ENCODE data around the gene TMEM178B.

The TMEM178B gene

DNA sequence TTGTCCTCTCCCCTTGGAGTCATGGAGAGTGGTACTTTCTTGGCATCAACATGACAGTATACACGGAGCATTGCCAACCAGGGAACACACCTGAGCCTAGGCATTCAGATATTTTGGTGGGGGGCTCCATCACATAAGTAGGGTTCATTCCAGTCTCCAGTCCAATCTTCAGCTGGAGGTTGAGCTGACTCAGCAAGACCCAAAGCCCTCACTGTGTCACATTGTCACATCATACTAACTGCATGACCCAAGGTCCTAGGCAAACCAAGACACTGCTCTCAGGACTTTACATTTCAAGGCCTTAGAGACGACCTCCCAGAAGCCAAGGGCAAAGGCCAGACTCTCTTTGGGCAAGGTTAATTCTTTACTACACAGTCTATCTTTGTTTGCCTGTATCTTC lies 190.1 kb downstream of the TMEM178B start:
- DNase-seq (ENCODE audit: low spot score): no peak

DNA sequence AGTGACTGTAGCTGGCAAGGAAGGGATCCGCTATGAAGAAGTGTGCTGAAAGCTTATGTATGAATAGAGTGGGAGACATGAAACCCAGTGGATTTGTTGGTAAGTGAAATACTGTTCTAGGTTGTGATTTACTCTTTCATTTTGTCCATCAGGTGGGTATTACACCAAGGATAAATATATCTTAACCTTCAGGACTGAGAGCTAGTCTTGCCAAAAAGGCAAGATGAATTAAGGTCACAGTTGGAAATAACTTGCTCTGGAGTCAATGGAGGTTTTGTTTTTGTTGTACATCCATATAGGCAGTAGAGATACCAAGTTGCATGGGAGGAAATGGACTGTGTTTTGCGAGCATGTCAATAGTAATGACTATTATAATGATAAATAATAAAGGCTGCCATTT lies 190.6 kb downstream of the TMEM178B start:
- no peak for DNase-seq (ENCODE audit: low spot score)

DNA sequence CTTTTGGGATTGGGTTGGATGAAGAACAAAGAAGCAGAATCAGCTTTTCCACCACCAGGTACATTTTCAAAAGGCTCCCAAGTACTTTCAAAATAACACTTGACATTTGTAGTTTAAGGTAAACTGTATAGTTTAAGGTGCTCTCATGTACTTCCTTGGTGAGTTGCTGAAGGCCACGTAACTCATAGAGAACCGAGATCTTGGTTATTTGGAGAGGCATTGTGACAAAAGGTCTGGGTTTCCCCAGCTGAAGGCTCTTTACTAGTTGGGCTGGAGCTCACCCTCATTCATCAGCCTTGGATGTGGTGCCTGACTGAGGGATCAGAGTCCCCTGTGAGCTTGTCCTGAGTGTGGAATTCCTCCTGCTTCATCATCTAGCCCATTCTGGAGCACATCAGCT lies 191.8 kb downstream of the TMEM178B start:
- no peak for DNase-seq (ENCODE audit: low spot score)

GRCh38 chr7:141268614-141269013 lies 194.8 kb downstream of the TMEM178B start:
- no peak for DNase-seq (ENCODE audit: low spot score)

GRCh38 chr7:141271451-141271850 lies 197.6 kb downstream of the TMEM178B start:
- no peak for DNase-seq (ENCODE audit: low spot score)

DNA sequence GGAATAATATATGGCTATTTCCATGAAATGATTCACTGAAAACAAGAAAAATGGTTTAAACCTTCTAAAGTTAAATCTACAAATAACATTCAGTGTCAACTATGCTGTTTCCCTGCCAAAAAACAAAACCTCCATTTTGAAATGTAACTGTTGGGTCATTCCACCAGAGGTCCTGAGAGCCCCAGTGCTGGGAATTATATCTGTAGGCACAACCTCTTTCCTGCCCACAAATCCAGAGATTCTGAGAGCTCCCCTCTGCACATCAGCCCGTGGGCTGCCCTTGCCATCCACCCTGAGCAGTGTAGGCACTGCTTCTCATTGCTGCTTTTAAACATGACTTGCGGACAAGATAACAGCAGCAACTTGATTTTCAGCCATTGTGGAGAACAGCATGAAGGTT lies 198.6 kb downstream of the TMEM178B start:
- no peak for DNase-seq (ENCODE audit: low spot score)

DNA sequence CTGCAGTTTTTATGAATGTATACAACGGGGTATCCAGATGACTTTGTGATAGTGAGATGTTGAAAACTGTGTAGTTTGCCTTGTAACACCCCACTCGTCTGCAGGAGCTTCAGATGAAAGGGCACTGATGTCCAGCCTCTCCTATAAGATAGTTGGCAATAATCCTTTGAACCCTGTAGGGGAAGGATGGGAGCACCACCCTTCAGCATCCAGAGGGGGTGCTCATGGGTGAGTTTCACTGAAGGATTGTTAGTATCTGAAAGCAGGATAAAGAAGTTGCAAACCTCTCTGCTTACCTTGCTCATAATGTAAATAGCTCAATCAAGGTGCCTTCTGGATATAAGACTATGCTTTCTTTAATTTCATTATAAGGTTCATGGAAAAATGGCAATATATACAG lies 201.5 kb downstream of the TMEM178B start:
- DNase-seq (ENCODE audit: low spot score): no peak

DNA sequence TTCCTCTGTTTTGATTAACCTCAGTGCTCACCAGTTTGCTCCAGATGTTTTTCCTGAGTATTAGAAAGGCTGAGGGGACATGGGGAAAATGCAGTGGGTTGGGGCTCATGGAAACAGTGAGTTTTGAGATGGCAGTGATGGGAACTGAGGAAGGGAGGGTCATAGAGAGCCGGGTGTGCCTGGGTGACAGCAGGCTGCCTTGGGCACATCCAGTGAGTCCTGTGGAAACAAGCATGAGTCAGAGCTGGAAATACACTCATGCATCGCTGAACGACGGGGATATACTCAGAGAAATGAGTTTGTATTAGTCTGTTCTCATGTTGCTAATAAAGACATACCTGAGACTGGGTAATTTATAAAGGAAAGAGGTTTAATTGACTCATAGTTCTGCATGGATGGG lies 202.2 kb downstream of the TMEM178B start:
- DNase-seq (ENCODE audit: low spot score): no peak

GRCh38 chr7:141280100-141280499 lies 206.2 kb downstream of the TMEM178B start:
- no peak for DNase-seq (ENCODE audit: low spot score)

GRCh38 chr7:141281311-141281710 lies 207.4 kb downstream of the TMEM178B start:
- DNase-seq (ENCODE audit: low spot score): no peak

GRCh38 chr7:141286522-141286921 lies 212.7 kb downstream of the TMEM178B start:
- no peak for DNase-seq (ENCODE audit: low spot score)

DNA sequence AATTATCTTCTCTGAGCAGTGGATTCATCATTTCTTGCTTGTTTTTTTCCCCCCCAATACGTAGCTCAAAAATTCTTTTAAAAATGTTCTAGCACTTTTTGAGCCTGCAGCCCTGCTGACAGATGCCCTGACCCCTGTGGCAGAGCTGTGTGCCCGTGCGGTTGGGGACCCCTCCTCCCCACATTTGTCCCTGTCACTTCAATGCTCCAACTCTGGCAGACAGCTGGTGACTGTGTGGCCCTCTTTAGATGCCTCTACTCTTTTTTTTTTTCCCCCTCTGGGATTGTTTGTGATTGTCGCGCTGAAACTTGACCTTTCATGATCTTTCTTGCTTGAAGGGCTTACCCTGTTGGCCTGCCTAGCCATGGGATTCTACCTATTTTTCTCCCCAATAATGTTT lies 214.1 kb downstream of the TMEM178B start:
- no peak for DNase-seq (ENCODE audit: low spot score)

- no peak for DNase-seq (ENCODE audit: low spot score)
These were observed 214.8 kb downstream of the TMEM178B start for GRCh38 chr7:141288626-141289025.

DNA sequence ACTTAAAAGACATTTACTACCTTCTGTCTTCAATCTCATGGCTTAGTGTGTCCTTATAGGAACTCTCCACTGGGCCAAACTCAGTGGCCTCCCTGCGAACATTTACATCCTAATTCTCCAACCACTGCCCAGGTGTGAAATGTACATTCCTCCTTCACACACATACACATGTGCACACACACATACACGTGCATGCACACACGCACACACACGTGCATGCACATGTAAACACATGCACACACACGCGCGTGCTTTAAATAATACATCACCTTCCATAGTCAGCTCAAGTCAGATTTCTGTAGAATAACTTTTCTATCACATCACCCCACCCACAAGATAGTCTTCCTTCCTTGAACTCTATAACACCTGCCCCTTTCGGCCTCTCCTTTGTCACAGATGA lies 216.5 kb downstream of the TMEM178B start:
- no peak for DNase-seq (ENCODE audit: low spot score)

DNA sequence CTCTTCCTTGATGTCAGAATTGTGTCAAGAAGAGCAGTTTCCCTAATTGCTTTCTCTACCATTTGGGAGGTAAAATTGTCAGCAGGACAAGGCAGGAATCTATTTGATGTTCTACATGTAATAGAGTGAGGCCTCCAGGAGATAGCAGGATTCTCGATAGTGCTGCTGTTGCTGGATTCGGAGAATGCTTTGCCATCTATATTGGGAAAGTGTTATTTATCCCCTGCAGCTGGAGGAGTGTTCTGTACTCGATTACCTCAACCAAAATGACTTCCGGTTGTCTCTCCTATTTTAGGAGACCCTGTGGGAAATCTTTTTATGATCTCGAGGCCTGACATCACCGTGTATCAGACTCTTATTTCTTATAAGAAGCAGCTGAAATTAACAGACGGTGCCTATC lies 217.1 kb downstream of the TMEM178B start:
- DNase-seq (ENCODE audit: low spot score): no peak

DNA sequence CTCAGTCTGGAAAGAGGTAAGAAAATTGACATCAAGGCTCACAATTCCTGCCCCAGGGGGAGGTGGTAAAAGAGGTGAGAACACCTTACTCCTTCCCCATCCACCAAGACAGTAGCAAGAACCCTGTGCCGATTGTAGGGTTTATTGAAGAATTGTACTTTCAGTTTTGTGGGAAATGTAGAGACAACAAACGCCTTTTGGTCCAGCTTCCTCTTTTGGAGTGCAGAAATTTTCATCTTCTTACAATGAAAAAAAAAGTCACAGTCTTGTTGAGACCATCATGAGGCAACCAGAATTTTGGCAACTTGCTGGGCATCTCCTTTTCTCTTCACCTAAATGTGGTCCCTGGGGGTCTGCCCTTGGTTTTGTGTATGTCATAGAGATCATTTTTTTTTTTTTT lies 217.7 kb downstream of the TMEM178B start:
- no peak for DNase-seq (ENCODE audit: low spot score)

DNA sequence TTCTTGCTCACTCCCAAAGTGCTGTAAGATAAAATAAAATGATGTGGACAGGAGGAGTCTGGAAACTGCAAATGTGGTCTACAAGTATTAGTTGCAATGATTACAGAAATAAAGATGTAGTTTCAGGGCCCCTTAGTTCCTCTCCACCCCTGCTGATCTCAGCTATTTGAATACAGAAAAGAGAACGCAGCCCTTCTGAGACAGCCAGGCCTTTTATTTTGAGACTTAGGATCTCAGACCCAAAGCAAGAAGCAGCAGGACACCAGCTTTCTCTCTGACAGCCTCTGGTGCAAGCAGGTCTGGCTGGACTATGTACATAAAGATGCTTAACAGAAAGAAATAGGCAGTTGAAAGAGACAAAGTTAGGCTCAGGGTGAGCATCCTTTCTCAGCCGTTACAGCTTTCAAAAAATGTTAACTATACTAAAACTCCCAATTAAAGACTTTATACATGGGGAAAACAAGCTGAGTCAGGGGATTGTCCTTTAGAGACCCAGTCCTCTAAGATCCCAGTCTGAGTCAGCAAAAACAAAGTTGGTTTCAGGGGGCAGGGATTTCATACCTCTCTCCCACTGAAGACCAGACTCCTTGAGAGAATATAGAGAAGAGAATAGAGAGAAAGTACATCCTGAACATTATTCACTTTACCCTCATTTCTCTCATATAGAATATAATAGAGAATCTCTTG lies 220.4 kb downstream of the TMEM178B start:
- DNase-seq (ENCODE audit: low spot score): no peak

DNA sequence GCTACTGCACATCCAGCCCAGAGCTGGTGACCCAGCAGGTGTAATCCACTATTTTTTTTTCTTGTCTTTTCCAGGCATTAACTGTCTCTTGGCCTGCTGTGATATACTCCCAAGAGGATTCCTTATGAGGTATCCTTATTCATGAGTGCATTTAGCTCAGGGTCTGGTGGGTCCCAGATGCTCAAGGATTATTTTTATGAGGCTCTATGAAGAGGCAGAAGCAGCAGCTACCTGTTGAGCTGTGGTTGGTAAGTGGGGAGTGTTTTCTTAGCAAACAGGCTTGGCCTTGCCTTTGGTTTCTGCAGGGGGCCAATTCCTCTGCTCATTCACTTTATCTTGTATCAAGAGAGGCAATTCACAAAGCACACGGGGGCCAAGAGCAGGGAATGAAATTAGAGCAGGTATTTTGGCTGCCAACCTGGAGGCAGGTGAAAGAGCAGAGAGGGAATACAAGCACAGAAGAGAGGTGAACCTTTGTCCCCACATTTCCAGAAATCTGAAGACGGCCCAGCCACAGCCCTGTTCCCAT lies 221.6 kb downstream of the TMEM178B start:
- no peak for DNase-seq (ENCODE audit: low spot score)

DNA sequence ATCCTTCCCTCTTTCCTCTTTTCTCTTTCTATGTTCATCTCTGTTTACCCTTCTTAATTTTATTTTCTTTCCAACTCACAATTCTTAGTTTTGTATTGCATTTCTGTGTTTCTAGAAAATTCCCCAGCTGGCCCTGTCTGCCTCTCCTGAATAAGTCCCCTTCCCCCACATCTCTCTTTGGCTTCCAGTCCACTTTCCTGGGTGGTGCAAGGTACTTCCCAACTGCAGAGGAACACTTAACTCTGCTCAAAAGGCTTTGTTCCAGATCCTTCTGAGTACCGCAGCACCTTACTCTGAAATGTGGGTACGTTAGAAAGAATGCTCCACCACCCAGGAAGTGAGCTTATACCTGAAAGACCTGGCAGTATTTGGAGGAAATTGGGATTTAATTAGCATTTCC lies 227.0 kb downstream of the TMEM178B start:
- DNase-seq (ENCODE audit: low spot score): no peak

DNA sequence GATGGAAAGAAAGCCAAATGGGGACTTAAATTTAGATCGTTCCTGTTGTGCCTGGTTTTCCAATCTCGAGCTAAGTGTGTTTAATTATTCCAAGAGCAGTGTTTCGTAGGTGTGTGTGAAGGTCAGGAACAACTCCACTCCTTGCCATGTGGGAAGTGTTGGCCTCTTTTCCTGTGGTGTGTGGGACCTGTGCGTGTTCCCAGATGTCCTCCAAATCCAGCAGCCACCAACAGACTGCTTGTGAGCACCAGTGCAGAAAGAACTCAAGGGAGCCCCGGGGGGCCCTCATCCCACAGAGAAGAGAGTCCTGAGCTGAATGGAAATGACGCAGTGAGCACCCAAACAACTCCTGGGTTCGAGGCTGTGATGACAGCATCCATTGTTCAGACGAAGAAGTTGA lies 227.7 kb downstream of the TMEM178B start:
- no peak for DNase-seq (ENCODE audit: low spot score)

DNA sequence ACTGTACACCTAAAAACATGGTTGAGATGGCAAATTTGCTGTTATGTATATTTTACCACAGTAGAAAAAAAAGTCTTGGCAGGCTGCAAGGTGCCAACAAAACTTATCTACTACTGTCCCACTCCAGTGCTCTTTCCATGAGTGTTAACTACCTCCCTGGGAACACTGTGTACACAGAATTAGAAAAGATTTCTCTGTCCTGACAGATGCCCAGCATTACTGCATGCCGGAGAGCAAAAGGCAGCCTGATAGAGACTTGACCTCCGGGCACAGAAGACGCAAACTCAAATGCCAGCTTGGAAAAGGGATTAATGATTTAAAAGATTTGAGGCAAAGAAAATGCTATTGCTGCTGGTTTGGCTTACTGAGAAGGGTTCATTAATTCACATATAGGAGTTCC lies 228.8 kb downstream of the TMEM178B start:
- no peak for DNase-seq (ENCODE audit: low spot score)

GRCh38 chr7:141304291-141304690 lies 230.4 kb downstream of the TMEM178B start:
- no peak for DNase-seq (ENCODE audit: low spot score)

DNA sequence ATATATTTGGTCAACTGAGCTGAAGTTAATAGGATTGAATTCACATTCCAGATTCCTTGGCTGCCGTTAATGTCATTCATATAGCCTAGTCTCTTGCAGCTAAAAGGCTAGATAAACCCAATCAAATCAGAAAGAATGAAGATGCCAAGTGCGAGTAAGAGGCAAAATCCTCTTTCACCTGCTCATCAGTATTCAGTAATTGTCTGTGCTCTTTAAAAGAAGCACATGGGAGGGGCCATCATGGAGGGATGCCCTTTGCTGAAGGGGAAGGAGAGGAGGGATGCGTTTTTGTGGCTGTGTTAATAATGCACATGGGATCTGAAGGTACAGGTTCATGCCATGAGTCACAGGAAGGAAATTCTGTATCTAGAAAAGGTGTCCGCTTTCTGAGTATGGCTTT lies 232.2 kb downstream of the TMEM178B start:
- DNase-seq (ENCODE audit: low spot score): no peak

- DNase-seq (ENCODE audit: low spot score): no peak
These were observed 238.5 kb downstream of the TMEM178B start for GRCh38 chr7:141312395-141312794.
